ENCODE data around the gene PCDHA5. TPM values are rescaled to one million over a fixed set of nuclear protein-coding genes. Genes with fewer than 3 reads are reported as not detected.

The PCDHA5 gene
- polyA plus RNA-seq, 1 donor (not counting 4 experiments of a cell fraction or from before 2014, with no cell fraction given), result not detected

GRCh38 chr5:140868721-140869554, 47.5 kb downstream of the PCDHA5 start, which contains the start of gene PCDHA11:
PCDHA11 (plus strand) TSS chr5:140868957; CDS start chr5:140869104, 147 bp downstream.
- H3K9me3 ChIP-seq (ENCODE audit: control insufficient read depth, low read depth, low read length), result peaks cover 13% of the 10 kb centered on the region
- dilution Hi-C loops (cut with MboI; ENCODE audit: extremely low pct_ligation_motif_present, low sequenced_read_pairs), result no loop called here
- no peak for TF ChIP-seq EZH2 (IDR thresholded peaks at IDR 0.05; ENCODE audit: low read length)
- TF ChIP-seq, protein P1, sequence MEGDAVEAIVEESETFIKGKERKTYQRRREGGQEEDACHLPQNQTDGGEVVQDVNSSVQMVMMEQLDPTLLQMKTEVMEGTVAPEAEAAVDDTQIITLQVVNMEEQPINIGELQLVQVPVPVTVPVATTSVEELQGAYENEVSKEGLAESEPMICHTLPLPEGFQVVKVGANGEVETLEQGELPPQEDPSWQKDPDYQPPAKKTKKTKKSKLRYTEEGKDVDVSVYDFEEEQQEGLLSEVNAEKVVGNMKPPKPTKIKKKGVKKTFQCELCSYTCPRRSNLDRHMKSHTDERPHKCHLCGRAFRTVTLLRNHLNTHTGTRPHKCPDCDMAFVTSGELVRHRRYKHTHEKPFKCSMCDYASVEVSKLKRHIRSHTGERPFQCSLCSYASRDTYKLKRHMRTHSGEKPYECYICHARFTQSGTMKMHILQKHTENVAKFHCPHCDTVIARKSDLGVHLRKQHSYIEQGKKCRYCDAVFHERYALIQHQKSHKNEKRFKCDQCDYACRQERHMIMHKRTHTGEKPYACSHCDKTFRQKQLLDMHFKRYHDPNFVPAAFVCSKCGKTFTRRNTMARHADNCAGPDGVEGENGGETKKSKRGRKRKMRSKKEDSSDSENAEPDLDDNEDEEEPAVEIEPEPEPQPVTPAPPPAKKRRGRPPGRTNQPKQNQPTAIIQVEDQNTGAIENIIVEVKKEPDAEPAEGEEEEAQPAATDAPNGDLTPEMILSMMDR (optimal IDR thresholded peaks at IDR 0.05 in 1 of 3, IDR thresholded peaks at IDR 0.05 in 1 of 3, conservative IDR thresholded peaks at IDR 0.05 in 1 of 3; ENCODE audit: extremely low read depth in 1 of 3, insufficient read depth in 2 of 3, low read length in 3 of 3), result peak in 2 of 3 experiments; percentile 5 to 37
- DNase-seq (ENCODE audit: low read depth, low spot score) (no peak), FAIRE-seq (no peak)
- no peaks in the 10 kb centered on the region for H3K36me3 ChIP-seq (ENCODE audit: control insufficient read depth in 2 of 2, extremely low read depth in 1 of 2, insufficient read depth in 2 of 2, low read length in 2 of 2)
- H3K4me3 ChIP-seq (ENCODE audit: control insufficient read depth in 2 of 3, extremely low read depth in 1 of 3, insufficient read depth in 2 of 3, low read depth in 1 of 3, low read length in 3 of 3), result no peak within 1 kb of the TSS
- H4K20me1 ChIP-seq (ENCODE audit: control insufficient read depth, extremely low read depth, insufficient read depth, low read length), result no peaks in the 10 kb centered on the region
- H3K9ac ChIP-seq (ENCODE audit: control insufficient read depth, extremely low read depth, insufficient read depth, low read length), result no peak within 1 kb of the TSS
- H3K4me2 ChIP-seq (ENCODE audit: control insufficient read depth, extremely low read depth, insufficient read depth, low read depth, low read length), result no peak within 1 kb of the TSS
- no peak within 1 kb of the TSS for H2AFZ ChIP-seq (ENCODE audit: control insufficient read depth, low read length)
- H3K4me1 ChIP-seq (ENCODE audit: control insufficient read depth, extremely low read depth, insufficient read depth, low read length), result no peaks in the 10 kb centered on the region
- H3K79me2 ChIP-seq (ENCODE audit: control insufficient read depth, insufficient read depth, low read length), result no peaks in the 10 kb centered on the region
- H3K9me1 ChIP-seq (ENCODE audit: control insufficient read depth, extremely low read depth, insufficient read depth, low read length), result no peaks in the 10 kb centered on the region
- H3K27me3 ChIP-seq (ENCODE audit: control insufficient read depth, extremely low read depth, insufficient read depth, low read length), result no peaks in the 10 kb centered on the region
- H3K27ac ChIP-seq (ENCODE audit: control insufficient read depth, insufficient read depth, low read length), result no peak within 1 kb of the TSS

- TF ChIP-seq, protein P1 (optimal IDR thresholded peaks at IDR 0.05 in 1 of 3, IDR thresholded peaks at IDR 0.05 in 1 of 3, conservative IDR thresholded peaks at IDR 0.05 in 1 of 3; ENCODE audit: extremely low read depth in 1 of 3, insufficient read depth in 2 of 3, low read length in 3 of 3), result no peak
- no peak for TF ChIP-seq EZH2 (IDR thresholded peaks at IDR 0.05; ENCODE audit: low read length)
- dilution Hi-C loops (cut with MboI; ENCODE audit: extremely low pct_ligation_motif_present, low sequenced_read_pairs), result no loop called here
- H3K4me3 ChIP-seq (ENCODE audit: control insufficient read depth in 2 of 3, extremely low read depth in 1 of 3, insufficient read depth in 2 of 3, low read depth in 1 of 3, low read length in 3 of 3), result no peak overlapping the region
- peaks cover 13% of the 10 kb centered on the region for H3K9me3 ChIP-seq (ENCODE audit: control insufficient read depth, low read depth, low read length)
- no peak overlapping the region for H2AFZ ChIP-seq (ENCODE audit: control insufficient read depth, low read length)
- no peak overlapping the region for H3K9ac ChIP-seq (ENCODE audit: control insufficient read depth, extremely low read depth, insufficient read depth, low read length)
- H3K27me3 ChIP-seq (ENCODE audit: control insufficient read depth, extremely low read depth, insufficient read depth, low read length), result no peaks in the 10 kb centered on the region
- no peaks in the 10 kb centered on the region for H4K20me1 ChIP-seq (ENCODE audit: control insufficient read depth, extremely low read depth, insufficient read depth, low read length)
- DNase-seq (ENCODE audit: low read depth, low spot score) (no peak), FAIRE-seq (no peak)
- no peaks in the 10 kb centered on the region for H3K9me1 ChIP-seq (ENCODE audit: control insufficient read depth, extremely low read depth, insufficient read depth, low read length)
- H3K79me2 ChIP-seq (ENCODE audit: control insufficient read depth, insufficient read depth, low read length), result no peaks in the 10 kb centered on the region
- no peaks in the 10 kb centered on the region for H3K4me1 ChIP-seq (ENCODE audit: control insufficient read depth, extremely low read depth, insufficient read depth, low read length)
- no peaks in the 10 kb centered on the region for H3K36me3 ChIP-seq (ENCODE audit: control insufficient read depth in 2 of 2, extremely low read depth in 1 of 2, insufficient read depth in 2 of 2, low read length in 2 of 2)
- H3K4me2 ChIP-seq (ENCODE audit: control insufficient read depth, extremely low read depth, insufficient read depth, low read depth, low read length), result no peak overlapping the region
- no peak overlapping the region for H3K27ac ChIP-seq (ENCODE audit: control insufficient read depth, insufficient read depth, low read length)
Observed at GRCh38 chr5:140869555-140869886, 48.1 kb downstream of the PCDHA5 start.

Data from keratinocyte (primary cell).